Myocyte (in vitro differentiated cells): ENCODE measurements around the gene RNASE11. TPM values are rescaled to one million over a fixed set of nuclear protein-coding genes. Genes with fewer than 3 reads are reported as not detected.
"Not testable (repeated sequence)": the region's sequence is repeated elsewhere in the genome, so short reads cannot be mapped to it uniquely, and the experiment has no call there.

ENCODE experiments used
- DNase-seq: peaks from one replicate; pipeline ENCODE4 v3.0.0-alpha.2; 2012; ENCODE audit warnings: low read depth
- total RNA-seq: library from RNA; depleted of rRNA; stranded (reverse); fragments of >200 nt; gene quantifications from 2 replicates; pipeline ENCODE4 v1.2.3, GENCODE V29; 2014

RNASE11 gene
- total RNA-seq, 1 donor from 2014 or later: not detected

DNA sequence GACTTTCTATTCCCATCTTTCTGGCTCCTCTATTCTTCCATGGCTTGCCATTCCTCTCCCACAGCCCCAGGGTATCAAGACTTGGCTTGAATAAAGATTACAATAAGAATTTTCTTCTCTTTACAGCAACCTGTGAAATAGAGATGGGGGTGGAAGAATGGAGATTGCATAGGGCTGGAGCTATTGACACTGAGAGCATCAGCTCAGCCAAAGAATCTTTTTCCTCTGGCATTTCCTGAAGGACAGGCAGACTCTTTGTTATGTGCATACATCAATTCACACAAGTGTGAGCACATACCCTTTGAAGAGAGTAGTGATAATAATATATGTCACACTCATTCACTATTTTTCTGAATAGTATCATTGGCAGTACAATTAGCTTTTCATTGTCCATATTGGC is 4.7 kb downstream of the RNASE11 start:
- no peak for DNase-seq

DNA sequence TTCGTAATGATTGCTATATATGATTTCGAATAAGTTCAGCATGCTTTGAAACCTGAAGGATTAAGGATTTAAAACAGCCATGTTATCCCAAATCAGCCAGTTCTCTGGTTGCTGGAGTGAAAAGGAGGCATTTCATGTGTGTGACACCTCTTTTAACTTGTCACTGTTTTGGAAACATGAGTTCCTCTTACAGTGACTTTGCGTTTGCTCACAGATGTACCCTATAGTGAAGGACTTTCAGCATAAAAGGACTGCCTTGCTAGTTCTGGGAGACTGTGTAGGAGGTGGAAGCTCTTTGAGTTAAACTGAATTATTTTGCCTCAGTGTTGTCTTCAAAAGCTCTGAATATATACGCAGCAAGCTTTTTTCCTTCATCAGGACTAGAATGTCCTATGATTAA is 7.6 kb downstream of the RNASE11 start:
- no peak for DNase-seq

DNA sequence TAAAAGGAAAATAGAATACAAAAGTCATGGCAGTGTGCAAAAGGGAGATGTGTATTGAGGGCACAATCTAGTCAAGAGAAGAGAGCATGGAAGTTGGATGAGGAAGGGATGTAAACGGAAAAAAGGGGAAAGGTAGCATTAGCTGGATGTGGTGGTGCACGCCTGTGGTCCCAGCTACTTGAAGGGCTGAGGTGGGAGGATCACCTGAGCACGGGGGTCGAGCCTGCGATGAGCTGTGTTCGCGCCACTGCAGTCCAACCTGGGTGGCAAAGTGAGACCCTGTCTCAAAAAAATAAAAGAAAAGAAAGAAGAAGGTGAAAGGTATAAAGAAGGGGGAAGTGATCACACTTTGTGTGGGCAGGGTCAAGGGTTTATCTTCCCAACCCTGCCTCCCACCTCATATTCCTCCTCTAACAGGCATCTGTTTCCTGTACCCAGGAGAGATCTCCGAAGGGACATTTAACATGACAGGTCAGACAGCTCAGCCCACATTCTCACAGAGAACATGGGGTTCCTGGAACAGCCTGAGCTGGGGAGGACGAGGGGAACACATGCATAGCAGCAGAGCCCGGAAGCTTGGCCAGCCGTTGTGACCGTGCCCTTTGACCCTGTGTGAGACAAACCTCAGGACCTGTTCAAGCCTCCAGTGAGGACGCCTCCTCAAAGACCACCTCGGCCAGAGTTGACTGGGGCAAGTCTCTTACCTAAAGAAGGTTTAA is 8.9 kb downstream of the RNASE11 start:
- DNase-seq: no peak

DNA sequence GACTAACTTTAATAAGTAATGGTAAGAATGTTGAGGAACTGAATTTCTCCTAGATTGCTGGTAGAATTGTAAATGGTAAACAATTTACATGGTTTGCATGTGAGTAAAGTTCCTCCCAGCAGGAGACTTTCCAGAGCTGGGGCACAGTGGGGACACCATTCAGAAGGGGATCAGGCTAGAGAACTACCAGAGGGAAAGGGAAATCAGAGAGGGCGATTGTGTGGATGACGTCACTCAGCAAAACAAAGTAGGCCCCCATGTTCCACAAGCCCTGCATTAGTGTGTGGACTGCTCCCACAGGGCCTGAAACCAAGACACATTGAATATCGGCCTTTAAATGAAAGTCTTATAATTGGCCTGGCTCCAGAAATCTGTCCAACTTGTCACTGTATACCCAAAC is 9.5 kb downstream of the RNASE11 start:
- no peak for DNase-seq

DNA sequence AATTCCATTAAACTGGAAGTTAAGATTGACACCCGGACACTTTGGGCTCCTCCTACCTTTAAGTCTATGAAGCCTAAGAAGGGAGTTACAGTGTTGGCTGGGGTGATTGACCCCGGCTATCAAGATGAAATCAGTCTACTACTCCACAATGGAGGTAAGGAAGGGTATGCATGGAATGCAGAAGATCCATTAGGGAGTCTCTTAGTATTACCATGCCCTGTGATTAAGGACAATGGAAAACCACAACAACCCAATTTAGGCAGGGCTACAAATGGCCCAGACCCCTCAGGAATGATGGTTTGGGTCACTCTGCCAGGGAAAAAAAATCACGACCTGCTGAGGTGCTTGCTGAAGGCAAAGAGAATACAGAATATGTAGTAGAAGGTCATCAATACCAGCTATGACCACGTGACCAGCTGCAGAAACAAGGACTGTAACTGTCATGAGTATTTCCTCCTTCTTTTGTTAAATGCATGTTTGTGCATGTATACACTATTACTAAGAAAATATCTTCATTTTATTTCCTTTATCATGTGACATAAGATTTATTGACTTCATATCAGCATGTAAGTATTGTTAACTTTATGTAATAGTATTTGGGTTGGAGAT is 15.3 kb downstream of the RNASE11 start:
- DNase-seq: not testable (repeated sequence)

DNA sequence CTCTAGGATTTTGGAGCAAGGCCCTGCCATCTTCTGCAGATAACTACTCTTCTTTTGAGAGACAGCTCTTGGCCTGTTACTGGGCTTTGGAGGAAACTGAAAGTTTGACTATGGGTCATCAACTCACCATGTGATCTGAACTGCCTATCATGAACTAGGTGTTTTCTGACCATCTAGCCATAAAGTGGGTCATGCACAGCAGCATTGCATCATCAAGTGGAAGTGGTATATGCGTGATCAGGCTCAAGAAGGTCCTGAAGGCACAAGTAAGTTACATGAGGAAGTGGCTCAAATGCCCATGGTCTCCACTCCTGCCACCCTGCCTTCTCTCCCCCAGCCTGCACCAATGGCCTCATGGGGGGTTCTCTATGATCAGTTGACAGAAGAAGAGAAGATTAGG is 17.1 kb downstream of the RNASE11 start:
- DNase-seq: not testable (repeated sequence)

DNA sequence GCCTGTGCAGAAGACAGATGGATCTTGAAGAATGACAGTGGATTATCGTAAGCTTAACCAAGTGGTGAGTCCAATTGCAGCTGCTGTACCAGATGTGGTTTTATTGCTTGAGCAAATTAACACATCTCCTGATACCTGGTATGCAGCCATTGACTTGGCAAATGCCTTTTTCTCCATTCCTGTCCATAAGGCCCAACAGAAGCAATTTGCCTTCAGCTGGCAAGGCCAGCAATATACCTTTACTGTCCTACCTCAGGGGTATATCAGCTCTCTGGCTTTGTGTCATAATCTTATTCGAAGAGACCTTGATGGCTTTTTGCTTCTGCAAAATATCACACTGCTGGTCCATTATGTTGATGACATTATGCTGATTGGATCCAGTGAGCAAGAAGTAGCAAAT is 17.9 kb downstream of the RNASE11 start:
- not testable (repeated sequence) for DNase-seq

DNA sequence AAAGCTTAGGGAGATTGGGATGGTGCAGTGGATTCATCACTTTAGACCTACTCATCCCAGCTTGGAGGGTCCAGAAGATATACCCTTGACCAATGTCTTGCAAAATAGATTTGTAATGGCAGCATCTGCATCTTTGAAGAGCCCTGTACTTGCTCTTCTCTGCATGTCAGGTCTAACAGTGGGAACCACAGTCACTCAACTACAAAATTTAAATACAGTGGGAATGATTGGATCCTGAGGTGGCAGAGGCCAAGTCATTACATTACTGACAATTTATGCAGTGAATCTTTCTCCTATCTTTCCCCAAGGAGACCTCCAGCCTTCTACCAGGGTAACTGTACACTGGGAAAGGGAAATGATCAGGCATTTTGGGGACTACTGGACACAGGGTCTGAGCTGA is 18.7 kb downstream of the RNASE11 start:
- DNase-seq: no peak

DNA sequence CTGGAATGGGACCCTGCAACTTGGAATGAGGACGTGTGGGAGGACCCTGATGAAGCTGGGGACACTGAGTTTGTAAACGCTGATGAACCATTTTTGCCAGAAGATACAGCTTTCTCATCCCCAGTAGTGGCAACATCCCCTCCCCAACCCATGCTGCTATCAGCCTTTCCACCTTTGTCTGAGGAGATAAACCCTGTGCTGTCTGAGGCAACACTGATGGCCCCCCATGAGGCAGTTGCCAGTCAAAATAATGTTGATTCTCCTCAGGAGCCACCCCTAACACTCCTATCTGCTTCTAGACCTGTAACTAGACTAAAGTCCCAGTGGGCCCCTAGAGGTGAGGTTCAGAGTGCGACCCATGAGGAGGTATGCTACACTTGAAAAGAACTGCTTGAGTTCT is 19.4 kb downstream of the RNASE11 start:
- no peak for DNase-seq

DNA sequence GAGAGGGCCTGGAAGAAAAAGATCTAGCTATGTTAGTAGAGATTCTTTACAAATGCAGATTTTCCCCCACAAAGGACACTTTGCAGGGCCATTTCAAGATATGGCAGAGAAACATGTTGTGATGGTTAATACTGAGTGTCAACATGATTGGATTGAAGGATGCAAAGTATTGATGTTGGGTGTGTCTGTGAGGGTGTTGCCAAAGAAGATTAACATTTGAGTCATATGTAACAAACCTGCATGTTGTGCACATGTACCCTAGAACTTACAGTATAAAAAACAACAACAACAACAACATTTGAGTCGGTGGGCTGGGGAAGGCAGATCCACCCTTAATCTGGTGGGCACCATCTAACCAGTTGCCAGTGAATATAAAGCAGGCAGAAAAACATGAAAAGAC is 20.6 kb downstream of the RNASE11 start:
- not testable (repeated sequence) for DNase-seq

DNA sequence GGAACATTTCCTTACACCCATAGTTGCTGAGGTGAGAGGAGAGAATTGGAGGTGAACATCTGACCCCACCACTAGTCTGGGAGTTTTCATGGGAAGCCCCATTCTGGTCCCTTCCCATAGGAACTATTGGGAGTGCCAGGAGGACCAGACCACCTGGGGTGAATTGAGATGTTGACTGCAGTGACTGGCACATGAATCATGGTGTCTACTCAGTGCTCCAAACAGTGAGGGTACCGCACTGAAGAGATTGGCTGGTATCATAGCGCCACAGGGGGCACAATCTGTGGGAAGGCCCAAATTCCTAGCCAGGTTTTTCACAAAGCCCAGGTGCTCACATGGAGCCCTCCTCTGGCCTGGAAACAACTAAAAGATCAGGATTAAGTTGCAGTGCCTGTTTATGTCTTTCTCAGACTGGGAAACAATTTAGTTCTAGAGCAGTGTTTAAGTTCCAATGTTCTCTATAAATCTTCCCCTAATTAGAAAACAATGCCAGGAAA is 23.3 kb downstream of the RNASE11 start:
- no peak for DNase-seq

DNA sequence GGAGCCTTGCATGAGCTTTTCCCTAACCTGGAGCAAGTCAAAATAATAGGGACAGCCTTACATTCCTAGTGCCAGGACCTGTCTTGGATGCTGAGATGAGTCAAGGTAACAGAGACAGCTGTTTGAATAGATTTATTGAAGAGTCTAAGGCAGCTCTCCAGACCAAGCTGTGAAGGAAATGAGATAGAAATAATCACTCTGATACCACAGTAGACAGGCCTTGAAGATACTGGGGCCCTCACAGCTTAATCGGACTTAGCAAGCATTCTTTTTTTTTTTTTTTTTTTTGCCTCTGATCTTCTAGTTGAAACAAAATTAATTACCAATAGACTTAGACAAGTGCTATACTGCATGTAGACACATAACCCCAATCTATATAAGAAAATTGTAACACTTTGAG is 23.8 kb downstream of the RNASE11 start:
- no peak for DNase-seq

DNA sequence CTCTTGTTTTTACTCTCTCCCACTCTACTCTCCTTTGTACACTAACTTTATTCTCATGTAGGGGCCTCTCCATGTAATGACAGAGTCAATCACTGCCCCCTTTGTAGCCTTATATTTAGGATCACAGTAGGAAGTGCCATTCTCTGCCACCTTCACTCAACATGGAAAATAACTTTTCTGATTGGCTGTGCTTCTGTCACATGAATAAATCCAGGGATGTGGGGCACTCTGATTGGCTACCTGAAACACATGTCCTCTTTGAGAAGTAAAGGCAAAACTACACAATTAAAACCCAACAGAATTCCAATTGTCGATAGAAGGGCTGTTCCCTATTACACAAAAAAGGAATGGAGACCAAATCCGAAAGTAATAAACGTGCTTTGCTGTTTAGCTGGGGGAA is 26.8 kb downstream of the RNASE11 start, which contains the start of gene RNASE9:
Gene RNASE9, minus strand, starts transcription at position 87 of the 400 bp plus-strand sequence.
- peak; percentile 4 for DNase-seq

DNA sequence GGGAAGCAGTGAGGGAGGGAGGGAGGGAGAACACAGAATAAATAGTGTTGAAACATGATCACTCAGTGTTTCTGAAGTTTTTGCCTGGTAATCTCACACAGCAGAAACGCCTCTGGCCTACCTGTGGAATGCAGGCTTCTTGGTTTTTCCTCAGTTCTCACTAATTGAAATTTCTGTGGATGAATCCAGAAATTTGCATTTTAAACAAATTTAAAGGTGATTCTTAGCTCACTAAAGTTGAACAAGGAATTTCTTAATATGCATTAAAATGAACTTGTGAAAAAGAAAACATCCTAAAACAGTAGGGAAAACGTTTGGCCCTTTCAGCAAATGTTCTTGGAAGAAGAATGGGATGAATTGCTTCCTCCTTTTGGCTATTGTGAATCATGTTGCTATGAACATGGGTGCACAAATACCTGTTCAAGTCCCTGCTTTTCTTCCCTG is 28.3 kb downstream of the RNASE11 start:
- DNase-seq: no peak

DNA sequence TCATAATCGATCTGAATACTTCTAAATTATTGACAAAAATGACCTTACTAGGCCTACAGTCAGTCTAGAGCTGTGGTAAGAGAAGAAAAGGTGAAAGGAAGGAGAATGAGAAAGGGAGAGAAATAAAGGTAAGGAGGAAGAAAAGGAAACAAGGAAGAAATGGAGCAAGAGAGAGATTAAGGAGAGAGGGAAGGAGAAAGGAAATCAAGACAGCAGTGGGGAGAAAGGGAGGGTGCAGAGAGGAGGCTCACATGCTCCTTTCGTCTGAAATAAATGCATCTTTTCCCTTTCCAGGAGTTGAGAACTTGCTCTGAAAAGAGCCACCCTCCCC is 30.6 kb downstream of the RNASE11 start:
- no peak for DNase-seq

DNA sequence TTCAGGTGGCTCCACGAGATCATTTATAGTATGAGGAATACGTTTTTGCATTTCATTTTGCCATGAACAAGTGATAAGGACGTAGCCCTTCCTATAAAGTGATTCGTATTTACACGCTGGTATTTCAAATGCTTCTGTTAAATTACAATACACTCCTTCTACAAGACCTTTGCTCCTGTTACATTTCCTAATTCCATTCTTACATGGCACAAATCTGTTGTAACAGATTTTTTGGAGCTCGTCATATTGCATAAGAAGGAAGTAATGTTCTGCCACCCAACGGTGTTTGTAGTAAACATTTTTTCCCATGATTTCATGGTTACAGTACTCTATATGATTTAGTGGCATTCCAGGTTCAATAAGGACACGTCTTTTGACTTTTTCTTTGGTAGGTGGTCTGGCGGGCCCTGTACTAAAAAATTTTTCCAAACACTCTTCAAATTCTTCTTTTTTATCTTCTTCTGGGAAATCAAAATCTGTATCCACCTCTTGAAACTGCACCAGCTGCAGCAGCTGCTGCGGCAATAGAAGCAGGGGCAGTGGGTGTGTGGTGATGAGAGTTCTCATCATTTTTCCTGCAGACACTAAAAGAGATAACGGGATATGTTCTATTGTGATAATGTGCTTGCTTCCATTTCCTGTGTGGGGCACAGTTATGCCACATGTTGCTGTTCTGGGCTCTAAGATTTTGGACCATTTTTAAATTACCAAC is 31.1 kb downstream of the RNASE11 start:
- no peak for DNase-seq

DNA sequence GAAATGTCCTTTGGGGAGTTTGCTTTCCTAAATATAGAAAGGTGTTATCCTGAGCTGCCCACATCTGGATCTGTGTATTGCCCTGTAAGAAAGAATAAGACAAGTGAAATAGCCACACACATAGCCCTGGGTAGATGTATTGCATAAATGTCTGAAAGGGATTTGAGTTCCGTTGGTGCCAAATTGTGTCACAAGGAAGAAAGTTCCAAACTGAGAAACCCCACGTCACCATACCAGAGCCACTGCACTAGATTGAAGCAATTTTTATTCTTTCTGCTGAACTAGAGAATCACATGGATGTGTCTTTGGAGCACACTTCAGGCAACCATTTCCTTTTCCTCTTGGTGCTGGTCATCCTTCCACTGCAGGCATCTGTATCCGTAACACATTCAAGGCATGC is 32.0 kb downstream of the RNASE11 start:
- no peak for DNase-seq

DNA sequence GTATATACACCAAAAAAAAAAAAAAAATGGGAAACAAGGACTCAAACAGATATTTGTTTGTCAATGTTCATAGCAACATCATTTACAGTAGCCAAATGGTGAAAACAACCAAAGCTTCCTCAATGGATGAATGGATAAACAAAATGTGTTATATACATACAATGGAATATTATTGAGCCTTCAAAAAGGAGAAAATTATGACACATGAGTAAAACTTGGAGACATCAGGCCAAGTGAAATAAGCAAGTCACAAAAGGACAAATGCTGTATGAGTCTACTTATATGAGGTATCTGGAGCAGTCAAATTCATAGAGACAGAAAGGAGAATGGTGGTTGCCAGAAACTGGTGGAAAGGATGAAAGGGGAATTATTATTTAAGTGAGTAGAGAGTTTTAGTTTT is 34.8 kb downstream of the RNASE11 start:
- no peak for DNase-seq

DNA sequence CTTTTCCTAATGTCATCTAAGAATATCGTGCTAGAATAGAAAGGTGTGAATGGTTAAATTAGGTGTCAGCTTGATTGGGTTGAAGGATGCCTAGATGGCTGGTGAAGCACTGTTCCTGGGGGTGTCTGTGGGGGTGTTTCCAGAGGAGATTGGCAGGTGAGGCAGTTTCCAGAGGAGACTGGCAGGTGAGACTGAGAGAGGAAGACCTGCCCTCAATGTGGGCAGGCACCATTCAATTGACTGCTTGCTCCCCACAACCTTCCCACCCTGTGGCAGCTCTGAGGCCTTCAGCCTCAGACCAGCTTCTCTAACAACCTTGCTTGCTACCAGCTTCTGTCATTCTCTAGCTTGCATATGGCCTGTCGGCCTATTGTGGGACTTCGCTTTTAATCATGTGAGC is 36.2 kb downstream of the RNASE11 start:
- no peak for DNase-seq

DNA sequence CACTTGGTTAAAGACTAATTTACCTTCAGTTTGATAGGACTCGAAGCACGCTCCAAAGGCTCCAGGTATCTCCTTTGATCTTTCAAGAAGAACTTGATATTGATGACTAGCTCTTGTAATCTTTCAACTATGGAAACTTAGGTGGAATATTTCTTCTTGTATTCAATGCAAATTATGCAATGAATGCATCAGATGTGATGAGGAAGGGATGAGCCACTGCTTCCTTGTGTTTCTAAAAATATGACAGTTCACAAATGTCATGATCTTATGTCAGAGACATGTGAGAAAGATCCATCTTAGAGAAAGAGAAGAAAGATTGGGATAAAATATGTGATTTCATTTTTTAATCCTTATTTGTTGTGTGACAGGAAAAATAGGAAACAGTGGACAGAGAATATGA is 36.9 kb downstream of the RNASE11 start:
- no peak for DNase-seq

DNA sequence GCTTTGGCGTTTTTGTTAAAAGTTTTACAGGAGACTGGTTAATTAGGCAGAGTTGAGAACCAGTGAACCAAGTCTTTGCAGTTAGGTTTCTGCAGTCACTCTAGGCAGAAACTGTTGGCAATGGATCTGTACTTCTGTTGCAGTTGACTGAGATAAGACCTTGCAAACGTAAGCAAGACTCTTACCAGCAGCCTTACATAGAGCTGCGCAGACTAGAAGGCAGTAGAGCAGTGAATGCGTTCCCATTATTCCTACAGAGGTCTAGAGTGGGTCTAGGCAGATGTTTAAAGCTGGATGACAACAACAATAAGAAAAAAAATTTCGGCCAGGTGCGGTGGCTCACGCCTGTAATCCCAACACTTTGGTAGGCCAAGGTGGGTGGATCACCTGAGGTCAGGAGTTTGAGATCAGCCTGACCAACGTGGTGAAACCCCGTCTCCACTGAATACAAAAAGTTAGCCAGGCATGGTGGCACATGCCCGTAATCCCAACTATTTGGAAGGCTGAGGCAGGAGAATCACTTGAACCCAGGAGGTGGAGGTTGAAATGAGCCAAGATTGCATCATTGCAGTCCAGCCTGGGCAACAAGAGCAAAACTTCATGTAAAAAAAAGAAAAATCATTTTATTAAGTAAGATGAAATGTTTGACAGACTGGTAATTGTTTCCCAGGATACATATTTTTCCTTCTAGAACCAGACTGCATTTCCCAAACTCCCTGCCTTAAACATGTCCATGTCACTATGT is 39.2 kb downstream of the RNASE11 start:
- DNase-seq: no peak

DNA sequence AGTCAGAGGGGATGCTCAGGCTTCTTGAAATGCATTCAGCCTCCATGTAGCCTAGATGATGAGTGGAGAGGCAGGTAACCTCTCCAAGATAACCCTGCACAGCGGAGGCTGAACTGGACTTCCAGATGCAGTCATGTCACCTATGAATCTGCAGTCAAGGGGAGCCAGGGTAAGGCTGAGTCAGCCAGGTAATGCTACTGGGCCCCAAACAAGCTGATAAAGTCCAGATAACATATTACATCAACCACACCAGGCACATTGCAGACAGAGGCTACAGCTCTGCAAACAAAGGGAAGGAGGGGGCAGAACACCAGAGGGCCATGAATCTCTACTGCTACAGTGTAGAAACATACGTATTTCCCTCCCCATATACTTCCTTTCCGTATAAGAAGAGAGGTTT is 40.9 kb downstream of the RNASE11 start:
- no peak for DNase-seq
